Right forelimb (tissue), 1 donor: ENCODE data around the gene AMIGO1.
A peak's percentile ranks its signal among the peaks of the same experiment; 100 is the strongest.

Experiments used
- DNase-seq: peaks from one replicate; pipeline ENCODE4 v3.0.0-alpha.2; 2018

The AMIGO1 gene

GRCh38 chr1:109501644-109502363 lies 7.7 kb downstream of the AMIGO1 start:
- no peak for DNase-seq

GRCh38 chr1:109500941-109501381 lies 8.6 kb downstream of the AMIGO1 start:
- DNase-seq: no peak

GRCh38 chr1:109499661-109500536 lies 9.6 kb downstream of the AMIGO1 start:
- no peak for DNase-seq

DNA sequence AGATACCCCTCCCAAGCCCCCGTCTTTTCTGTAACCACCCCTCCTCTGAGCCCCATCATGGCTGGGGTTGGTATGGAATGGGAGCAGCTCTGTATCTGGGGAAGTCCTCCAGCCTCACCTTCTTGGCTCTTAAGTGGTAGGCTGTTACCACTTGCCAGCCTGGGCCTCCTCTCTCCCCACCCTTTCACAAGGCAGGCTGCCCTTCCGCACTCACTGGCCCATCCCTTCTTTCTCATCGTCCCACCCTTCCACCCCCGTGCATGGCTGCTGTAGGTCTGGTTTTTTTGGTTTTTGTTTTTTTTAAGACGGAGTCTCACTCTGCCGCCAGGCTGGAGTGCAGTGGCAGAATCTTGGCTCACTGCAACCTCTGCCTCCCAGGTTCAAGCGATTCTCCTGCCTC lies 10.4 kb downstream of the AMIGO1 start:
- DNase-seq: no peak

GRCh38 chr1:109498161-109498801 lies 11.2 kb downstream of the AMIGO1 start:
- DNase-seq: no peak

- no peak for DNase-seq
Measured at GRCh38 chr1:109497449-109498160, 11.9 kb downstream of the AMIGO1 start.

DNA sequence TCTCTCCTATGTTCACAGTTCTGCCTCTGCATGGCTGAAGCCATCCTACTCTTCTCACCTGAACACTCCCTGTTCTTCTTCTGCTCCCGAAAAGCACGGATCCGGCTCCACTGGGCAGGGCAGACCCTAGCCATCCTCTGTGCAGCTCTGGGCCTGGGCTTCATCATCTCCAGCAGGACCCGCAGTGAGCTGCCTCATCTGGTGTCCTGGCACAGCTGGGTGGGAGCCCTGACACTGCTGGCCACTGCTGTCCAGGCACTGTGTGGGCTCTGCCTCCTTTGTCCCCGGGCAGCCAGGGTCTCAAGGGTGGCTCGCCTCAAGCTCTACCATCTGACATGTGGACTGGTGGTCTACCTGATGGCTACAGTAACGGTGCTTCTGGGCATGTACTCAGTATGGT lies 13.8 kb downstream of the AMIGO1 start:
- DNase-seq: no peak

DNA sequence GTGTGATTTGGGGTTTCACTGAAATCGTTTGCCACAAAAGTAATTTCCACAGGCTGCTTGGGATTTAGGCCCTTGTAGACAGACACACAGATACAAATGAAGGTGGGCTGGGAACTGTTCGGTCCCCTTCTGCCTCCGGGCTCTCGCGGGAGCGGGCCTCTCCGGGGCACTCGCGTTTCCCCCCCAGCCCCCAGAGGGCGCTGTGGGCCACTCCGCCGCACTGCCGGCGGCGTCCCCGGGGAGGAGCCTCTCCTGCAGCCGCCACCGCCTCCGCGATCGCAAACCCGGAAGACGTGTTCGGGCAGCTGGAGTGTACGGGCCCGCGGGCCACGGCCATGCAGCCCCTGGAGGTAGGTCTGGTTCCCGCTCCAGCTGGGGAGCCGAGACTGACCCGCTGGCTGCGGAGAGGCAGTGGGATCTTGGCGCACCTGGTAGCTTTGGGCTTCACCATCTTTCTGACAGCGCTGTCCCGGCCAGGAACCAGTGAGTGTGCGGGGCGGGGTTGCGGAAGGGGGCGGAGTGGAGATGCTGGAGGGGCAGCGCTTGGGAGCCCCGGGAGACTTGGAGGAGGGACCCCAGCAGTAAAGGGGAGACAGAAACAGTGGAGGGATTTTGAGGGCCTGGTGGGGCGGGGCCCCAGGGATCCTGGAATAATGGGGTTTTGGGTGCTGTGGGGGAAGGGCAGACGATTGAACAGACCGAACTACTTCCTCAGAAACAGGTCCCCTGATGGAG lies 15.6 kb downstream of the AMIGO1 start, which contains the start of gene CYB561D1:
CYB561D1 (plus strand) TSS at position 290 of the 735 bp plus-strand sequence; CDS start at position 336, 46 bp downstream.
- peak; percentile 95 for DNase-seq

DNA sequence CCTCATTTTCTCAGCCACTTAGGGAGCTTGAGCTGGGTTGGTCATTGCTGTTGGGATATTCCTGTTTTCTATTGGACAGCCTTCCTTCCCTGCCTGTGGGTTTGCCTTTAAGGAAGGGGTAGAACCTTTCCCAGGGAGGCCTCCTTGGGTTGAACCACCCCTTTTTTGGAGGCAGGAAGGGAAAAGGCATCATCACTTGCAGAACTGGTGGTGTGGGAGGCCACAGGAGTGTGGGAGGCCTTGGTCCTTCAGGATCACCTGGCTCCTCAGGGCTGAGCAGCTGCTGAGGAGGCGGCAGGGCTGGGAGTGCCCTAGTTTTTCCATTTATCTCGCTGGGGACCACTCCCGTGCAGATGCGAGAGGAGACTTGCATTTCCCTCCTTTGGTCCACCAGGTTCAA lies 16.3 kb downstream of the AMIGO1 start:
- no peak for DNase-seq

GRCh38 chr1:109492779-109493178 lies 16.7 kb downstream of the AMIGO1 start:
- DNase-seq: no peak

DNA sequence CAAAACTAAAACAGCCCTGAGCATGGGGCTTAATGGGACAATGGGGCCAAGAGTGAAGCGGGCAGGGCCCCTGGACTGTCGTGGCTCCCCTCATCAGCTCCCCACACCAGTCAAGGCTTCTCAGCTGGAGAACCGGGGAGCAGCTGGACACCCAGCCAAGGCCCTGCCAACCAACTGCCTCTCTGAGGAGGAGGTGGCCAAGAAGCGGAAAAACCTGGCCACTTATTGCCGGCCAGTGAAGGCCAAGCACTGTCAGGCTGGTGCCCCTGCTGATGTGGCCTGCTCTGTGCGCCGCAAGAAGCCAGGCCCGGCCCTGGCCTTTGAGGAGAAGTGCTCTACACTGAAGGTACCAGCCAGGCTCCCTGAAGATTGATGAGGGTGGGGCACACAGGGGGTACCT lies 18.2 kb downstream of the AMIGO1 start:
- DNase-seq: no peak

DNA sequence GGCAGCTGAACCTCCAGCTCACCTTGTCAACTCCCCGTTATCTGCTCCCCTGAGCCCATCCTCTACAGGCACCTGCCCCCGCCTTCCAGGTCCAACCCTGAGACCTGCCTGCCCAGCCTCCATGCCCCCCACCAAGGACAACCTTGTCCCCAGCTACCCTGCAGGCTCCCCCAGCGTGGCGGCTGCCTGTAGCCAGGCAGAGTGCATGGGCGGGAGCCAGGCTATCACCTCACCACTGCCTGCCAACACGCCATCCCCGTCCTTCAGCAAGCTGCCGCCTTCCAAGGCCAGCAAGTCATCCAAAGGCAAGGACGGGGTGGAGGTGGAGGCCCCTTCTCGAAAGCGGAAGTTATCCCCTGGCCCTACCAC lies 18.6 kb downstream of the AMIGO1 start:
- DNase-seq: no peak

- peak; percentile 72 for DNase-seq
Measured at GRCh38 chr1:109490029-109490933, 19.2 kb downstream of the AMIGO1 start.

DNA sequence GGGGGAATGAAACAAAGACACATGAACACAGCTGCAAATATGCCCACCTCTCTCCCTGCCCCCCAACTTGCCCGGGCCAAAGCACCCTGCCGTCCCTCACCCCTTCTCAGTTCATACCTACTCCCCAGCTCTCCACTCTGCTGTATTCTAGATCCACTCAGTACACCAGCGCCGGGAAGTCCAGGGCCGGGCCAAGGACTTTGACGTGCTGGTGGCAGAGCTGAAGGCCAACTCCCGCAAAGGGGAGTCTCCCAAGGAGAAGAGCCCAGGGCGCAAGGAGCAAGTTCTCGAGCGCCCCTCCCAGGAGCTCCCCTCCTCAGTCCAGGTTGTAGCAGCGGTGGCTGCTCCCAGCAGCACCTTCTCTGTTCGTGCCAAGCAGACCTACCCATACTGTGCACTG lies 20.8 kb downstream of the AMIGO1 start:
- DNase-seq: no peak

DNA sequence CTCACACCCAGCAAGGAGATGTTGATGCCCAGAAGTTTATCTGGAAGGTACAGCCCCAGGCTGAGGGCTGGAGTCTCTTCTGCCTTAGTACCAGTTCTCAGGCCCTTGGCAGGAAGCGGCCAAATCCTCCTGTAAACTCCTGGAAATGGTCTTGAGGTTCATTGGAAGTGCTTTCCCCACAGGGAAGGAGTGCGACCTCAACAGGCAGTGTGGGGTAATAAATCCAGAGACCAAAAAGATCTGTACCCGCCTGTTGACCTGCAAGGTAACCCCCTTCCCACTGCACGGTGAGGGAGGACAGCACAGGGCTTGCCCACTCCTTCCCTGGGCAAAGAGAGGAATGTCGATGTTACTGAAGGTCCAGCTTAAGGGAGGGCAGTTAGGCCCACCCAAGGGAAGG lies 21.3 kb downstream of the AMIGO1 start:
- DNase-seq: no peak

DNA sequence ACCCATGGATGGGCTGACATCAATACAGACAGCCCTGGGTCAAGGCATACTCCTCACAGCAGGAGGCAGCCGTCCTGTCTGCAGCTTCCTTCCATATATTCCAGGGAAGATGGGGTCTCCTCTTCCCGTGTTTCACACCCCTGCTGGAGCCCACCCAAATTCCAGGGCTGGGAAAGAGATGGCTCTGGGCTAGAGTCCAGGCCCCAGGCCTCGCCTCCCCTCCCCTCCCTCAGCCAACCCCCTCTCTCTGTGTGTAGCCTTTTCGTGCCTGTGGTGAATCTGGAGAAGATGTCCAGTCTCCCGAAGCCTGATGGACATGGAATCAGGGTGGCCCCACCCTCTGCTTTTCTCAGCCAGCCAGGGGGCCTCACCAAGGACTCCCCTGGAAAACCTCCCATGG lies 22.3 kb downstream of the AMIGO1 start:
- DNase-seq: no peak

GRCh38 chr1:109485001-109485400 lies 24.5 kb downstream of the AMIGO1 start:
- no peak for DNase-seq

DNA sequence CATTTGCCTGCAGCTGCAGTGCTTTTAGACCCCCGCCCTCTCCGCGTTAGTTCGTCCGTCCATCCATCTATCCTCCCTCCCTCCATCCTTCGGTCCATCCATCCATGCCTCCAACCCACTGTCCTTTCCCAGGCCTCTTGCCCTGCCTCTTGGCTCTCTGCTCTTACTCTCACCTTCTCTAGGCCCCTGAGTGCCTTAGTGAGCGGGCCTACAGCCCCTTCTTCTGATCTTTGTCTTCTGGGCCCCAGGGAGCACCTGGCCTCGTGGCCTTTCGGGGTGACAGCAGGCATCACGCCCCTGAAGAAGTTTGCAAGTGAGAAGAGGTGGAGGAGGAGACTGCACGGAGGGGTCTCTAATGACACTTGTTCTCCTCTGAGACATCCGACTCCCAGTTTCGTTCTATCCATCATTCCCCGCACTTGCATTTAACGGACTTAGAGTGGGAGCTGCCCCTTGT lies 25.0 kb downstream of the AMIGO1 start:
- no peak for DNase-seq

- DNase-seq: peak; percentile 98
Measured at GRCh38 chr1:109483672-109484518, 25.6 kb downstream of the AMIGO1 start, which contains the start of gene ATXN7L2. Gene ATXN7L2 (plus strand): TSS chr1:109483905. CDS start chr1:109483954, 49 bp downstream.
